SU-DHL-6 (cell line): ENCODE data around the gene SCN3B.

Experiments used
- EZH2phosphoT487 ChIP-seq: fragments of 200-600 bp; sonication (generic), shearing (Covaris generic); conservative IDR thresholded peaks from 2 replicates; pipeline ENCODE4 v1.6.1; 2018; ENCODE audit warnings: mild to moderate bottlenecking, antibody characterized with exemption, low read length, moderate library complexity, mixed read lengths
- TF ChIP-seq, protein P1 (sequence below): fragments of 200-600 bp; sonication (generic); IDR thresholded peaks from one replicate; pipeline ENCODE4 v1.5.1; 2017; ENCODE audit warnings: antibody characterized with exemption, mild to moderate bottlenecking, low read length, moderate library complexity; ENCODE audit not compliant: insufficient read depth, poor library complexity, severe bottlenecking

DNA sequence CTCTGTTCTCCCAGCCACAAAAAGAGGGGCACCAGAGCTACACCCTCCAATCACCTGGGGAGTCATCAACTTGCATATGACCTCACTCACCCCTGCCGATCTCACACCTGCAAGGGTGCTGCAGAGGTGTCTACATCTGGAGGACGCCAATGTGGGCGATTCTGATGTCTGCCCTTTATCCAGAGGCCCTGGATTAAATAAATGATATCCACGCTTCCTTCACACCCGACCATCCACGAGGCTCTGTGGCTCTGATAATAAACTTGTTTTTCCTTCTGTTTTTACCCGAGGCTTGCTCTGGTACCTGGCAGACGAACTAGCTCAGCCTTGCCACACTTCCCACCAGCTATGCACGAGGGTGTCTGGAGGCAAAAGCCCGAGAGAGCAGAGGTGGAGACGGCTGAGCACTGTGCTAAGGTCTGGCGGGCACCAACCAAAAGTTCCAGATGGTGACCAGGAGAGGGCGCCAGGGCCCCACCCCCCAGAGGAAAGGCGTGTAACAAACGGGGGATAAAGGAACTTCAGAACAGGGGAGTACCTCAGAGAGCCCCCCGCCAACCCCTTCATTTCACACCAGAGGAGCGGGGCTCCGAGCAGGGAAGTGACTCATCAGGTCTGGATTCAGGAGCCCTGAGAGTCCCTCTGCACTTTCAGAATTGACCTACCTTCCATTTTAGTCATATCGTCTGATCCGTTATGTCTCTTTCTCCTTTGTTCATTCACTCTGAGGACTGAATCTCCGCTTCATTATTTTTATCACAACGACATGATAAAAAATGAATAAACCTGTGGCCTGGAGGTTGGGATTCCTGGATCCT, 13.5 kb downstream of the SCN3B start:
- TF ChIP-seq, protein P1, sequence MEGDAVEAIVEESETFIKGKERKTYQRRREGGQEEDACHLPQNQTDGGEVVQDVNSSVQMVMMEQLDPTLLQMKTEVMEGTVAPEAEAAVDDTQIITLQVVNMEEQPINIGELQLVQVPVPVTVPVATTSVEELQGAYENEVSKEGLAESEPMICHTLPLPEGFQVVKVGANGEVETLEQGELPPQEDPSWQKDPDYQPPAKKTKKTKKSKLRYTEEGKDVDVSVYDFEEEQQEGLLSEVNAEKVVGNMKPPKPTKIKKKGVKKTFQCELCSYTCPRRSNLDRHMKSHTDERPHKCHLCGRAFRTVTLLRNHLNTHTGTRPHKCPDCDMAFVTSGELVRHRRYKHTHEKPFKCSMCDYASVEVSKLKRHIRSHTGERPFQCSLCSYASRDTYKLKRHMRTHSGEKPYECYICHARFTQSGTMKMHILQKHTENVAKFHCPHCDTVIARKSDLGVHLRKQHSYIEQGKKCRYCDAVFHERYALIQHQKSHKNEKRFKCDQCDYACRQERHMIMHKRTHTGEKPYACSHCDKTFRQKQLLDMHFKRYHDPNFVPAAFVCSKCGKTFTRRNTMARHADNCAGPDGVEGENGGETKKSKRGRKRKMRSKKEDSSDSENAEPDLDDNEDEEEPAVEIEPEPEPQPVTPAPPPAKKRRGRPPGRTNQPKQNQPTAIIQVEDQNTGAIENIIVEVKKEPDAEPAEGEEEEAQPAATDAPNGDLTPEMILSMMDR = peak; percentile 46
- TF ChIP-seq EZH2phosphoT487 = no peak
